ENCODE measurements around the gene FBXO22.

GRCh38 chr15:75982468-75982867 lies 78.8 kb downstream of the FBXO22 start:
- TF ChIP-seq CTCF (IDR thresholded peaks at IDR 0.05; ENCODE audit: low read depth, low read length, poor library complexity, severe bottlenecking) (no peak), EZH2phosphoT487 (IDR thresholded peaks at IDR 0.05; ENCODE audit: borderline replicate concordance, low read length) (no peak)
